ENCODE measurements around the gene BLACAT1.
"Not testable (repeated sequence)": the region's sequence is repeated elsewhere in the genome, so short reads cannot be mapped to it uniquely, and the experiment has no call there.

Gene BLACAT1

DNA sequence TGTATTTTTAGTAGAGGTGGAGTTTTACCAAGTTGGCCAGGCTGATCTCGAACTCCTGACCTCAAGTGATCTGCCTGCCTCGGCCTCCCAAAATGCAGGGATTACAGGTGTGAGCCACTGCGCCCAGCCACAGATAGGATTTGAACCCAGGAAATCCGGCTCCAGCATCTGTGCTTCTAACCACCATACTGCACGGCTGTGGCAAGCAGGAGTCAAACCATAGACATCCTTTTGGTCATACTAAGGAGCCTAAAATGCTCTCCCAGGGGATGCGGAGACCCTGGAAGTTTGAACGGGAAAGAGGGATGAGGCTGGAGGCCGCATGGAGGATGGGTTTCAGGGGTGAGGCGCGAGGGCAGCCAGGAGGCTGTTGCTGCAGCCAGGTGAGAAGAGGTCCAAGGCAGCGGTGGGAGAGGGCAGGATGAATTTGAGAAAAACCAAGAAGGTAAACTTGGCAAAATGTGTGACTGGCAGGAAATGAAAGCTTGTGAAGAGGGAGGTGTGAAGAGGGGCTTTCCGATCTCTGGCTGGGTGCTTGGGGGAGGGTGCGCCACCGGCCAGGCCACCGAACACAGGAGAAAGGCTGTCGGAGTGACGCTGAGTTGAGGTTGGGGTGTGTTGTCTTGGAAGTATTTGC is 24.6 kb upstream of the BLACAT1 start:
- ChIA-PET CTCF (interaction anchor here (0.5 to 3.3 kb wide), 3 partner anchors 9 to 126 kb away, joined by 3 to 40 read pairs (median 20); no protein-coding TSS in a partner anchor), POLR2A (no interaction called here)
- TF ChIP-seq, protein P1, sequence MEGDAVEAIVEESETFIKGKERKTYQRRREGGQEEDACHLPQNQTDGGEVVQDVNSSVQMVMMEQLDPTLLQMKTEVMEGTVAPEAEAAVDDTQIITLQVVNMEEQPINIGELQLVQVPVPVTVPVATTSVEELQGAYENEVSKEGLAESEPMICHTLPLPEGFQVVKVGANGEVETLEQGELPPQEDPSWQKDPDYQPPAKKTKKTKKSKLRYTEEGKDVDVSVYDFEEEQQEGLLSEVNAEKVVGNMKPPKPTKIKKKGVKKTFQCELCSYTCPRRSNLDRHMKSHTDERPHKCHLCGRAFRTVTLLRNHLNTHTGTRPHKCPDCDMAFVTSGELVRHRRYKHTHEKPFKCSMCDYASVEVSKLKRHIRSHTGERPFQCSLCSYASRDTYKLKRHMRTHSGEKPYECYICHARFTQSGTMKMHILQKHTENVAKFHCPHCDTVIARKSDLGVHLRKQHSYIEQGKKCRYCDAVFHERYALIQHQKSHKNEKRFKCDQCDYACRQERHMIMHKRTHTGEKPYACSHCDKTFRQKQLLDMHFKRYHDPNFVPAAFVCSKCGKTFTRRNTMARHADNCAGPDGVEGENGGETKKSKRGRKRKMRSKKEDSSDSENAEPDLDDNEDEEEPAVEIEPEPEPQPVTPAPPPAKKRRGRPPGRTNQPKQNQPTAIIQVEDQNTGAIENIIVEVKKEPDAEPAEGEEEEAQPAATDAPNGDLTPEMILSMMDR (IDR thresholded peaks at IDR 0.05; ENCODE audit: insufficient read depth, low read length, missing control alignments), result no peak
- no peak for DNase-seq (ENCODE audit: low read depth, low spot score)
- H3K4me3 ChIP-seq (ENCODE audit: low read depth, low read length), result no peak overlapping the region

DNA sequence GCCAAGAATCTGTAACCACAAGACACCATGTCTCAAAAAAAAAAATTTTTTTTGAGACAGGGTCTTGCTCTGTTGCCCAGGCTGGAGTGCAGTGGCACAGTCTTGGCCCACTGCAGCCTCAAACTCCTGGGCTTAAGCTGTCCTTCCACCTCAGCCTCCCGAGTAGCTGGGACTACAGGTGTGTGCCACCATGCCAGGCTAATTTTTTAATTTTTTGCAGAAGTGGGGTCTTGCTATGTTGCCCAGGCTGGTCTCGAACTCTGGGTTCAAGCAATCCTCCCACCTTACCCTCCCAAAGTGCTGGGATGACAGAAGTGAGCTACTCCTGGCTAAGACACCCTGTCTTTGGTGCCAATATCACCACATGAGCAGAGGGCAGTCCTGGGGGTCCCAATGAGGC is 23.1 kb upstream of the BLACAT1 start:
- CTCF ChIA-PET, result interaction anchor here (1.2 to 3.3 kb wide), 6 partner anchors 10 to 125 kb away, joined by 3 to 40 read pairs (median 10); partner anchors contain the start of gene KLHDC8A
- POLR2A ChIA-PET; DNase-seq (ENCODE audit: low read depth, low spot score): not testable (repeated sequence)

DNA sequence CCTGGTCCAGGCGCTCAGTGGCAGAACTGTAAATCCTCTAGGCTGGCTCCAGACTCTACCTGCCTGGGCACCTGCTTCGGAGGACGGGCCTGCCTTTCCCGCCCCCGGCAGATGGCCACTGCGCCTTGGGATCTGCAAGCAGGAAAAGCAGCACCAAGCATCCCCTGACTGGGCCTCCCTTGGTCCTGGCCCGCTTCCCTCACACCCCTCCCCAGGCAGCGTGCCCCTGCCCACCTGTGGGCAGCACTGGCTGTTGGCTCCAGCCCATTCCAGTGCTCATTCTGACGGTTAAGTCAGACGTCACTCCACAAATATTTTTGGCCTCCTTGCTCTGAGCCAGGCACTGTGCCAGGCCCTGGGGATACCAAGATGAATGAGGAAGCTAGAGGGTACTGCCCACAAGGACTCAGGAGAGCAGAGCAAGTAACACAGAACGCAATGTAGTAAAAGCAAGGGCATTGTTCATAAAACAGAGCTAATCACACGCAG is 22.0 kb upstream of the BLACAT1 start:
- TF ChIP-seq, protein P1 (IDR thresholded peaks at IDR 0.05; ENCODE audit: insufficient read depth, low read length, missing control alignments), result no peak
- peak; percentile 36 for DNase-seq (ENCODE audit: low read depth, low spot score)
- POLR2A ChIA-PET, result no interaction called here
- no peak overlapping the region for H3K4me3 ChIP-seq (ENCODE audit: low read depth, low read length)
- CTCF ChIA-PET, result interaction anchor here (0.8 to 3.3 kb wide), 6 partner anchors 12 to 123 kb away, joined by 3 to 40 read pairs (median 10); partner anchors contain the start of gene KLHDC8A

More for the DNA sequence above, 23.1 kb upstream of the BLACAT1 start:
- not testable (repeated sequence) for H3K4me3 ChIP-seq (ENCODE audit: low read depth, low read length)

DNA sequence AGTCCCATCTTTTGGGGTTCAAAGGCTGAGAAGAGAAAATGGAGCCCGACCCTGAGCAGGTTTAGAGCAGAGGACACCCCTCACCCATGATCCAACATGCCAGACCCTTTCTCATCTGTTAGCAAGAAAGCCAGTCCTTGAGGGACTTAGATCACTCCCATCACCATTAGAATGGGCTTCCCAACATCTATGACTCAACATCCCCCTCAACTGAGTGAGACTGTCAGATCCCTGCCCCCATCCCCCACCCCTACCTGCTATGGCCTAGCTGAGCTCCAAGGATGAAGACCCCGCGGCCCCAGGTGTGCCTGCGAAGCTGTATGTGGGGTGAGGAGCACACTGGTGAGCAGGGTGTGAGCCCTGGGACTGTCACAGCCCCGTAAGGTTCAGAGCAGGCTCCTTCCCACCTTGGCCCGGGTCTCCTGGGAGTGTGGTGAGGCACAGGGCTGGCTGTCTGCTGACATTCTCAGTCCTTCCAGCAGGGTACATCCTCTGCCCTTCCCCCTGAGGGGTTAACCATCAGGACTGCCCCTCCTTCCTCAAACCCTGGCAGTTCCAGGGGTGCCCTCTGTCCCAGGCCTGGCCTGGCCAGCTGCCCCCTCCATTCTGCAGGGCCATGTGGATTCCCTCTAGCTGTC is 21.4 kb upstream of the BLACAT1 start:
- POLR2A ChIA-PET, result no interaction called here

DNA sequence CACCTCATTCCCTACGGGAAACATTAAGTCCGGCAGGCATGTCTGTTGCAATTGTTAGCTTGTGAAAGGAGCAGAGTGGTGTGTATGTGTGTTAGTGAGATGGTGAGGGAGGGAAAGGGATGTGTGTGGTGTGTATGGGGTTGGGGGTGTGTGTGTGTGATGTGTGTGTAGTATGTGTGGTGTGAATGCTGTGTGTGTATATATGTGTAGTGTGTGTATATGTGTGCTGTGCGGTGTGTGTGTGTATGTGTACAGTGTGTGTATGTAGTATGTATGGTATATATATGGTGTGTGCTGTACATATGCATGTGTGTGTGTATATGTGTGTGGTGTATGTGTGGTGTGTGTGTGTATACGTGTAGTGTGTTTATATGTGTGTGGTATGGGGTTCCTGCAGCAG is 20.8 kb upstream of the BLACAT1 start:
- ChIA-PET CTCF (interaction anchor here (0.6 to 4.8 kb wide), 5 partner anchors 11 to 123 kb away, joined by 3 to 66 read pairs (median 4); no protein-coding TSS in a partner anchor), POLR2A (no interaction called here)

More for the DNA sequence above, 21.4 kb upstream of the BLACAT1 start:
- H3K4me3 ChIP-seq (ENCODE audit: low read depth, low read length), result no peak overlapping the region
- TF ChIP-seq, protein P1 (IDR thresholded peaks at IDR 0.05; ENCODE audit: insufficient read depth, low read length, missing control alignments), result no peak
- CTCF ChIA-PET, result interaction anchor here (0.6 to 4.8 kb wide), 7 partner anchors 10 to 123 kb away, joined by 3 to 66 read pairs (median 9); no protein-coding TSS in a partner anchor
- no peak for DNase-seq (ENCODE audit: low read depth, low spot score)

DNA sequence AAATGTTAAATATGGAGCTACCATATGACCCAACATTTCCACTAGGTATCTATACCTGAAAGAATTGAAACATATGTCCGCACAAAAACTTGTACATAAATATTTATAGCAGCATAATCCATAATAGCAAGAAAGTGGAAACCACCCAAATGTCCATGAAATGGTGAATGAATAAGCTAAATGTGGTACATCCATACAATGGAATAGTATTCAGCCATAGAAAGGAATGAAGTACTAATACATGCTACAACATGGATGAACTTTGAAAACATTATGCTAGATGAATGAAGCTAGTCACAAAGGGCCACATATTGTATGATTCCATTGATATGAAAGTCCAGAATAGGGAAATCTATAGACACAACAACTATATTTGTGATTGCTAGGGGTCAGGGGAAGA is 20.0 kb upstream of the BLACAT1 start:
- no peak for DNase-seq (ENCODE audit: low read depth, low spot score)
- CTCF ChIA-PET, result interaction anchor here (0.6 to 4.8 kb wide), 10 partner anchors 8 to 729 kb away, joined by 3 to 66 read pairs (median 4); no protein-coding TSS in a partner anchor
- TF ChIP-seq, protein P1 (IDR thresholded peaks at IDR 0.05; ENCODE audit: insufficient read depth, low read length, missing control alignments), result no peak
- H3K4me3 ChIP-seq (ENCODE audit: low read depth, low read length), result no peak overlapping the region
- POLR2A ChIA-PET, result no interaction called here

More for the DNA sequence above, 20.8 kb upstream of the BLACAT1 start:
- TF ChIP-seq, protein P1 (IDR thresholded peaks at IDR 0.05; ENCODE audit: insufficient read depth, low read length, missing control alignments), result no peak
- DNase-seq (ENCODE audit: low read depth, low spot score), result no peak
- no peak overlapping the region for H3K4me3 ChIP-seq (ENCODE audit: low read depth, low read length)

Measured in AG04449 (cell line).